Heart left ventricle (tissue), 16 donors: ENCODE measurements around the gene CDH12. TPM values are rescaled to one million over a fixed set of nuclear protein-coding genes. Genes with fewer than 3 reads are reported as not detected.

Source experiments
- ATAC-seq, 4 donors: fragments of 200-7000 bp; cut with Tn5 transposase; one replicate each; pipeline ENCODE4 v1.9.1; 2020 to 2022; ENCODE audit warnings: moderate library complexity in 4 of 4, mild to moderate bottlenecking in 3 of 4, moderate number of reproducible peaks in 1 of 4
- DNase-seq, 5 donors: peaks; one replicate each; pipeline ENCODE4 v3.0.0-alpha.2; 2020
- H3K27ac ChIP-seq, 12 donors: fragments of 200-600 bp; sonication (generic) in 4 of 12; one replicate each; pipeline versions ENCODE4 v1.5.0 to v1.8.0; 2016 to 2022; ENCODE audit warnings: mild to moderate bottlenecking in 2 of 12
- H3K27me3 ChIP-seq, 9 donors: fragments of 200-600 bp; sonication (generic) in 2 of 9; one replicate each; pipeline versions ENCODE4 v1.5.1 to v1.8.0; 2016 to 2022; ENCODE audit warnings: mild to moderate bottlenecking in 3 of 9
- H3K36me3 ChIP-seq, 9 donors: fragments of 200-600 bp; sonication (generic) in 2 of 9; one replicate each; pipeline versions ENCODE4 v1.5.0 to v1.8.0; 2018 to 2022; ENCODE audit warnings: mild to moderate bottlenecking in 2 of 9
- H3K4me1 ChIP-seq, 12 donors: fragments of 200-600 bp; sonication (generic) in 4 of 12; one replicate each; pipeline versions ENCODE4 v1.5.0 to v1.8.0; 2016 to 2022; ENCODE audit warnings: mild to moderate bottlenecking in 3 of 12
- H3K4me3 ChIP-seq, 12 donors: fragments of 200-600 bp; sonication (generic) in 4 of 12; one replicate each; pipeline versions ENCODE4 v1.5.0 to v1.8.0; 2017 to 2022; ENCODE audit warnings: mild to moderate bottlenecking in 9 of 12, moderate library complexity in 4 of 12
- H3K9me3 ChIP-seq, 12 donors: fragments of 200-600 bp; sonication (generic) in 4 of 12; one replicate each; pipeline versions ENCODE4 v1.5.0 to v1.8.0; 2016 to 2022; ENCODE audit warnings: mild to moderate bottlenecking in 1 of 12
- CTCF ChIP-seq, 12 donors: fragments of 200-600 bp; sonication (generic) in 4 of 12; IDR thresholded peaks; one replicate each; pipeline versions ENCODE4 v1.5.0 to v1.8.0; 2018 to 2022; ENCODE audit warnings: antibody characterized with exemption in 12 of 12, mild to moderate bottlenecking in 5 of 12
- POLR2A ChIP-seq, 2 donors: fragments of 450-650 bp; IDR thresholded peaks; one replicate each; pipeline ENCODE4 v1.6.1; 2017; ENCODE audit warnings: antibody characterized with exemption in 2 of 2, mild to moderate bottlenecking in 2 of 2, moderate library complexity in 2 of 2
- WGBS, 4 donors: extraction: QIAGEN DNeasy Blood & Tissue Kit in 2 of 4; methylation state at CpG; one replicate each; pipeline versions ENCODE4 v1.1.5 to v1.1.7; 2013 to 2018; 5-methylcytosine and 5-hydroxymethylcytosine counted together
- intact Hi-C, 10 donors: fragments of 100-400 bp; cut with DNase I; formaldehyde crosslinking; loops; one replicate each; pipeline versions ENCODE4 v1.11.1 to v1.14.2; 2022
- polyA plus RNA-seq, 2 donors: library from polyadenylated mRNA; stranded (reverse); fragments of 200-250 nt; gene quantifications; one replicate each; pipeline ENCODE4 v1.2.3, GENCODE V29; 2013
- total RNA-seq, 9 donors: library from RNA; depleted of rRNA in 2 of 9; stranded (reverse); fragments of >200 nt in 2 of 9; fragmentation: NEBNext Ultra II Directional in 3 of 9; extraction: Animal tissue kit (Norgen Biotek cat#: 25700) in 3 of 9; gene quantifications; one replicate each; pipeline versions ENCODE4 v1.1.0 to v1.2.4, GENCODE V29; 2016 to 2023
- donor health status: ischemic (EF 13 %, LVEDD 7.1; RV severe dilation, severe dysfunction).
- donor health status: healthy with polysubstance abuse.
- donor health status: DM: no; HTN: yes; CAD: no.
- donor health status: DM: no; HTN: no; CAD: no.
- donor health status: ischemic (EF 25% LVEDD 6.9; RV normal size, moderate dysfunction).
- donor health status: ischemic (EF 25% LVEDD 5.7; RV mildly dilated, moderate dysfunction).
- donor health status: healthy.
- donor health status: DM: yes; HTN: yes; CAD: no.
- donor health status: ischemic (EF 35%, LVEDD 5.7; RV mildly dilated, moderate dysfunction).
- donor health status: nonischemic (EF 11% LVEDD 7.7; RV severe dilation, severe dysfunction).
- donor health status: DM: yes; HTN: yes; CAD: no.
- donor health status: PGD.
- donor health status: ischemic (EF 29% LVEDD 5.4; RV normal size, mild dysfunction).
- donor health status: nonischemic (EF 23%, LVEDD 6.1; RV moderate dilation, normal function).

Gene CDH12
- total and polyA plus RNA-seq, 11 donors = 0.11 TPM; not detected in 10

DNA sequence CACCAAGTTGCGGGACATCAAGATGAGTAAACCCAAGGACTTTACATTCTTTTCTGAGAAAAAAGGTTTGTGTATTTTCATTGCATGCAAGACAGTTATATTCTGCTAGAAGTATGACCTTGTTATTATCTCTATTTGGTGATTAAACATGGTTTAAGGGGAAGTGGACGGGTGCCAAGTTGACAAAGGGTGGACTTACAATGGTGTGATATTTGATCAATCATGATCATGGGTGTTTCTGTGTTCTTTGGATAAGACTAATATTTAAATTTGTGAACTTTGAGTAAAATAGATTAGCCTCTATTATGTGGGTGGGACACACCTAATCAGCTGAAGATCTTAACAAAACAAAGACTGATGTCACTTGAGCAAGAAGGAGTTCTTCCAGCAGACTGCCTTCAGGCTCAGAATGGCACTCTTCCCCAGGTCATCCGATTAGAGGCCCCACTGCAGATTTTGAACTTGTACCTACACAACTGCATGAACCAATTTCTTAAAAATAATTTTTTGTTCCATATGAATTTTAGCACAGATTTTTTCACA is 782.9 kb downstream of the CDH12 start:
- intact Hi-C loops = no loop called here
- H3K9me3 ChIP-seq = peaks cover 0 to 8% (median 0%) of the 10 kb centered on the region in 12 donors
- no peak overlapping the region for H3K27ac ChIP-seq
- H3K4me1 ChIP-seq = no peaks in the 10 kb centered on the region
- H3K36me3 ChIP-seq = no peaks in the 10 kb centered on the region
- ATAC-seq = no peak
- DNase-seq = no peak
- no peak overlapping the region for H3K4me3 ChIP-seq
- TF ChIP-seq CTCF (IDR thresholded peaks at IDR 0.05) (no peak), POLR2A (IDR thresholded peaks at IDR 0.05) (no peak)
- 79 to 90% (median 85%) methylated on average over 3 of the region's 3 CpGs for WGBS, 4 donors
- H3K27me3 ChIP-seq = no peaks in the 10 kb centered on the region

- intact Hi-C loops = no loop called here
- H3K4me1 ChIP-seq = no peaks in the 10 kb centered on the region
- no peaks in the 10 kb centered on the region for H3K36me3 ChIP-seq
- no peak overlapping the region for H3K27ac ChIP-seq
- TF ChIP-seq CTCF (IDR thresholded peaks at IDR 0.05) (no peak), POLR2A (IDR thresholded peaks at IDR 0.05) (no peak)
- H3K4me3 ChIP-seq = no peak overlapping the region
- WGBS, 4 donors = 83 to 86% (median 85%) methylated on average over 4 of the region's 4 CpGs
- DNase-seq = no peak
- no peaks in the 10 kb centered on the region for H3K27me3 ChIP-seq
- ATAC-seq = no peak
- H3K9me3 ChIP-seq = peaks cover 0 to 3% (median 0%) of the 10 kb centered on the region in 12 donors
Measured at GRCh38 chr5:22063717-22064116, 789.4 kb downstream of the CDH12 start.

DNA sequence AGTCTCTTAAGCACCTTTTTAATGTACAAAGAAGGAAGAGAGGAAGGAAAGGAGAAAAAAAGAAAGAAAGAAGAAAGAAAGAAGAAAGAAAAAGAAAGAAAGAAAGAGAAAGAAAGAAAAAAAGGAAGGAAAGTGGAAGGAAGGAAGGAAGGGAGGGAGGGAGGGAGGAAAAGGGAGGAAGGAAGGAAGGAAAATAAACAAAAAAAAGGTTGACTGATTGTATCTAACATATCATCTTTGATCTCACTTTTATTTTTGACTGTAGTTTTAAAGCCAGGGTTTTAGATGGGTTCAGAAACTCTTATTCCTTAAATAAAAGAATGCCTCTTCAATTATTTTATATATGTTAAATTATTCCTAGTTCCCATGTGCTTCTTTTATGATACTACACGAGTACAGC is 794.5 kb downstream of the CDH12 start:
- Histone ChIP-seq H3K9me3 (no peaks in the 10 kb centered on the region), H3K27ac (no peak overlapping the region), H3K4me3 (no peak overlapping the region), H3K27me3 (no peaks in the 10 kb centered on the region), H3K4me1 (no peaks in the 10 kb centered on the region), H3K36me3 (no peaks in the 10 kb centered on the region)
- WGBS, 4 donors = 39 to 55% (median 46%) methylated on average over 1 of the region's 1 CpG
- DNase-seq = no peak
- TF ChIP-seq CTCF (IDR thresholded peaks at IDR 0.05) (no peak), POLR2A (IDR thresholded peaks at IDR 0.05) (no peak)
- intact Hi-C loops = no loop called here
- ATAC-seq = no peak

- no peak for TF ChIP-seq POLR2A (IDR thresholded peaks at IDR 0.05)
- no peak for TF ChIP-seq CTCF (IDR thresholded peaks at IDR 0.05)
- Histone ChIP-seq H3K27me3 (no peaks in the 10 kb centered on the region), H3K36me3 (no peaks in the 10 kb centered on the region), H3K9me3 (no peaks in the 10 kb centered on the region), H3K4me3 (no peak overlapping the region), H3K4me1 (no peaks in the 10 kb centered on the region), H3K27ac (no peak overlapping the region)
- ATAC-seq = no peak
- DNase-seq = no peak
- intact Hi-C loops = no loop called here
Measured at GRCh38 chr5:22057012-22057411, 796.1 kb downstream of the CDH12 start.
